Peyer's patch (tissue), 4 donors: ENCODE results near the gene SCRN1. TPM values are rescaled to one million over a fixed set of nuclear protein-coding genes. Genes with fewer than 3 reads are reported as not detected.
"Not testable (repeated sequence)": the region's sequence is repeated elsewhere in the genome, so short reads cannot be mapped to it uniquely, and the experiment has no call there.

Source experiments
- DNase-seq, 3 donors: peaks; one replicate each; pipeline ENCODE4 v3.0.0-alpha.2; 2017 to 2019
- H3K27ac ChIP-seq, 4 donors: fragments of 200-600 bp; sonication (generic); one replicate each; pipeline ENCODE4 v1.5.1; 2016 to 2019
- H3K27me3 ChIP-seq, 2 donors: fragments of 200-600 bp; sonication (generic); one replicate each; pipeline ENCODE4 v1.5.1; 2019
- H3K36me3 ChIP-seq, 3 donors: fragments of 200-600 bp; sonication (generic); one replicate each; pipeline ENCODE4 v1.5.1; 2016 to 2019
- H3K4me1 ChIP-seq, 4 donors: fragments of 200-600 bp; sonication (generic); one replicate each; pipeline ENCODE4 v1.5.1; 2016 to 2019
- H3K4me3 ChIP-seq, 4 donors: fragments of 200-600 bp; sonication (generic); 1 replicate in 3 of 4; 2 replicates in 1 of 4; pipeline ENCODE4 v1.5.1; 2016 to 2019; ENCODE audit warnings: mild to moderate bottlenecking in 1 of 4
- H3K9me3 ChIP-seq, 4 donors: fragments of 200-600 bp; sonication (generic); one replicate each; pipeline ENCODE4 v1.5.1; 2016 to 2019; ENCODE audit warnings: mild to moderate bottlenecking in 1 of 4
- CTCF ChIP-seq, 6 experiments: fragments of 450-650 bp in 4 of 6; fragments of 200-600 bp in 2 of 6; sonication (generic) in 1 of 6; IDR thresholded peaks; one replicate each; pipeline ENCODE4 v1.5.1; 2017 to 2019; ENCODE audit warnings: antibody characterized with exemption in 6 of 6, mild to moderate bottlenecking in 3 of 6, moderate library complexity in 1 of 6
- POLR2A ChIP-seq, 2 donors: fragments of 450-650 bp; IDR thresholded peaks; one replicate each; pipeline ENCODE4 v1.5.1; 2017; ENCODE audit warnings: antibody characterized with exemption in 2 of 2, mild to moderate bottlenecking in 2 of 2, moderate library complexity in 2 of 2
- total RNA-seq, 4 donors: library from RNA; depleted of rRNA; stranded (reverse); fragments of >200 nt; gene quantifications; one replicate each; pipeline ENCODE4 v1.1.0, GENCODE V29; 2016

Gene SCRN1
- total RNA-seq, 4 donors from 2014 or later = 3.7 to 34.7 (median 7.4) TPM

DNA sequence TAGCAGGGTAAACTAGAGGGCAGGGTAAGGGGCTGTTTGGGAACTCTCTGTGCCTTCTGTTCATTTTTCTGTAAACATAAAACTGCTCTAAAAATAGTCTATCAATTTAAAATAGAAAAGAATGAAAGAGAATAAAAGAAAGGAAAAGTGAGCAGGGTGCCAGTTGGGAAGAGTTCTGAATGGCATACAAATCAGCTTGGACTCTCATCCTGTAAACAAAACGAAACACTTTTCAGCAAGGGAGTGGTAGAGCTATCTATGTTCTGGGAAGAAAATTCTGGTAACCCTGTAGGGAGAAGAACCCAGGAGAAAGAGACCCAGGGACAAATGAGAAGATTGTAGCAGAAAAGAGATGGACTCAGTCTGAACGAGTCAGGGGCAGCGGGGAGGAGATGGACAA is 24.6 kb downstream of the SCRN1 start:
- DNase-seq = no peak
- no peak overlapping the region for H3K4me3 ChIP-seq

DNA sequence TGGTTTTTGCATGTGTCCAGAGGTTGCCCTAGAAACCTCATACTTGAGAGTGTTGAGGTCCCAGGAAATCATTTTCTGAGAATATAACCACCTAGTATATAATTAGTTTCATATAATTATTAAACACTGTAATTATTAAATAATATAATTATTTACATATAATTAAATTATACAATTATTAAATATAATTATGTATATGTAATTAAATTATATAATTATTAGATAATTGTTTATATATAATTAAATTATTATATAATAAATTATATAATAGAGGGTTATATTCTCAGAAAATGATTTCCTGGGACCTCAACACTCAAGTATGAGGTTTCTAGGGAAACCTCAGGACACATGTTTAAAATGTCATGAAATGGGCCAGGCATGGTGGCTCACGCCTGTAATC is 27.6 kb downstream of the SCRN1 start:
- Histone ChIP-seq H3K4me1 (peaks cover 0 to 4% (median 0%) of the 10 kb centered on the region in 4 donors), H3K36me3 (no peaks in the 10 kb centered on the region), H3K27me3 (no peaks in the 10 kb centered on the region), H3K4me3 (no peak overlapping the region), H3K9me3 (no peaks in the 10 kb centered on the region), H3K27ac (no peak overlapping the region)
- DNase-seq = no peak
- TF ChIP-seq CTCF (IDR thresholded peaks at IDR 0.05) (no peak), POLR2A (IDR thresholded peaks at IDR 0.05) (no peak)

More for the DNA sequence above, 24.6 kb downstream of the SCRN1 start:
- Histone ChIP-seq H3K9me3 (no peaks in the 10 kb centered on the region), H3K27me3 (no peaks in the 10 kb centered on the region), H3K4me1 (no peaks in the 10 kb centered on the region), H3K36me3 (no peaks in the 10 kb centered on the region), H3K27ac (no peak overlapping the region)
- TF ChIP-seq CTCF (IDR thresholded peaks at IDR 0.05) = no peak
- TF ChIP-seq POLR2A (IDR thresholded peaks at IDR 0.05) = no peak

DNA sequence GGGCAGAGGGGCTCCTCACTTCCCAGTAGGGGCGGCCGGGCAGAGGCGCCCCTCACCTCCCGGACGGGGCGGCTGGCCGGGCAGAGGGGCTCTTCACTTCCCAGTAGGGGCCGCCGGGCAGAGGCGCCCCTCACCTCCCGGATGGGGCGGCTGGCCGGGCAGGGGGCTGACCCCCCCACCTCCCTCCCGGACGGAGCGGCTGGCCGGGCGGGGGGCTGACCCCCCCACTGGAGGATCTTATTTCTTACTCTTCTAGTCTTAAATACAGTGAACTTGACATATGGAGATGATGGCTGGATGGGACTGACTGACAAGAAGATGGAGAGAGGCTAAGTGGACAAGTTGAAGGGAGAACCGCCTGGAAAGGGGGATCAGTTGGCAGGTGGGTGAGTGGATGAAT is 28.0 kb downstream of the SCRN1 start:
- H3K36me3 ChIP-seq, H3K27me3 ChIP-seq, H3K27ac ChIP-seq, DNase-seq, H3K9me3 ChIP-seq, H3K4me1 ChIP-seq, H3K4me3 ChIP-seq: not testable (repeated sequence)

DNA sequence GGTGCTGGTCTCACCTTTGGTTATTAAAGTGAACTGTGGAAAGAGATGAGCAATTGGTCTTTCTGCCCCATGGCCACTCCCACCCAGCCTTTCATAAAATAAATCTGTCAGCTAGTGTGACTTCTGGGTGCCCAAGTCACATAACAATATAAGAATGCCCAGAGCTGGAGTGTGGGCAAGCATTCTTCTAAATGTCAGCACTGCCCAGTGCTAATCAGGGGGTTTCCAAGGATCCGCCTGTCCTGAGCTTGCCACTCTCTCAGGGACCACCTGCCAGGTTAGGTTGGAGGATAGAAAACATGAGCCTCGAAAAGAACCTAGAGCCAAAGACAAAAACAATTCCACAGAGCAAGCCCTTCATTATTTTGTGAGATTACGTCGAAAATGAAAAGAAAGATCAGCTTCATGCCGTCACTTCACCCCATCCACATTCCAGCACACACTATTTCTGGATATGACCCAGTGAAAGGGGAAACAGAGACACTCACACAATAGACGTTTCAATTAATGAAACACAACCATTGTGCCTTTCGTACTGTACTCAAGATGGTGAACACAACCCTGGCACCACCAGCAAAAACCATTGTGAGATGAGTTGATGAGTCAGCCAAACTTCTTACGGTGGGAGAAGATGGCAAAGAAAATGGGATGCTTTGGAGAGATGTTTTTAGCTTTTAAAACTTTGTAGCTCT is 30.8 kb downstream of the SCRN1 start:
- H3K4me1 ChIP-seq = peaks cover 0 to 4% (median 0%) of the 10 kb centered on the region in 4 donors
- H3K4me3 ChIP-seq = no peak overlapping the region
- H3K27ac ChIP-seq = no peak overlapping the region
- no peaks in the 10 kb centered on the region for H3K9me3 ChIP-seq
- DNase-seq = no peak
- H3K36me3 ChIP-seq = no peaks in the 10 kb centered on the region
- TF ChIP-seq CTCF (IDR thresholded peaks at IDR 0.05) (no peak), POLR2A (IDR thresholded peaks at IDR 0.05) (no peak)
- no peaks in the 10 kb centered on the region for H3K27me3 ChIP-seq

DNA sequence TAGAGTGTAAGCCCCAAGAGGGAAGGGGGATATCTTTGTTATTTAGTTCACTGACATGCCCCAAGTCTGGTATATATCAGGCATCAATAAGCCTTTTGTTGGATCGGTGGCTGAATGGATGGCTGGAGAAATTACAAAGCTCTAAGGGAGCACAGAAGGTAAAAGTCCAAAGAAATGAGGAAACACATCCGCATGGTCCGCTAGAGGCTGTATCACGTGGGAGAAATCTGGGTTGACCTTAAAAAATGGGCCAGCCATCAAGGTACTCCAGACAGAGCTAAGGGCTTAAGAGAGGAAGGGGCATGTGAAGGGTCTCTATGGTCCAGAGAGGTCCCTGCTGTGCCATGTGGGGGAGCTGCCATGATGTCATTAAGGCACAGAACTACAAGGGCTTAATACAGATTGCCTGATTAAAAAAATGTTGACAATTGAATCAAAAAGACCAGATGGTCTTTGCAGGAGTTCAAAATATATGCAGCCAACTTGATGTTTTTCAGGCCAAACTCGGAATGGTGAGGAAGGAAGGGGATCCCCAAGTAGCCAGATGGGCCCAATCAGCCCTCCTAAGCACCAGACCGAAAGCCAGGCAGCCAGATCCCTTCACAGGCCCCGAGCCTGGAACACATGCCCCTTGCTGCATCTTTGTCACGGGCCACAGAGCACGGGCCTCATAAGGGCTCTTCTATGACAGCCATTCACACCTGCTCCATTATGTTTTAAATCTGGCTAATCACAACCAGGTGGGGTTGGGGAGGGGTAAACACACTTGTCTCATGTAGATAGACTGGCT is 31.9 kb downstream of the SCRN1 start:
- DNase-seq = no peak
- peaks cover 0 to 4% (median 0%) of the 10 kb centered on the region in 4 donors for H3K4me1 ChIP-seq
- H3K27me3 ChIP-seq = no peaks in the 10 kb centered on the region
- TF ChIP-seq CTCF (IDR thresholded peaks at IDR 0.05) (no peak), POLR2A (IDR thresholded peaks at IDR 0.05) (no peak)
- H3K27ac ChIP-seq = no peak overlapping the region
- H3K36me3 ChIP-seq = no peaks in the 10 kb centered on the region
- H3K4me3 ChIP-seq = no peak overlapping the region
- H3K9me3 ChIP-seq = no peaks in the 10 kb centered on the region

- peaks cover 0 to 4% (median 0%) of the 10 kb centered on the region in 4 donors for H3K4me1 ChIP-seq
- no peak for TF ChIP-seq CTCF (IDR thresholded peaks at IDR 0.05)
- no peak for TF ChIP-seq POLR2A (IDR thresholded peaks at IDR 0.05)
- no peak overlapping the region for H3K4me3 ChIP-seq
- no peaks in the 10 kb centered on the region for H3K9me3 ChIP-seq
- H3K27ac ChIP-seq = no peak overlapping the region
- no peaks in the 10 kb centered on the region for H3K27me3 ChIP-seq
- H3K36me3 ChIP-seq = no peaks in the 10 kb centered on the region
- DNase-seq = no peak
Observed at GRCh38 chr7:29956487-29956836, 33.1 kb downstream of the SCRN1 start.
